ENCODE results near the gene ZNF544.

Gene ZNF544

DNA sequence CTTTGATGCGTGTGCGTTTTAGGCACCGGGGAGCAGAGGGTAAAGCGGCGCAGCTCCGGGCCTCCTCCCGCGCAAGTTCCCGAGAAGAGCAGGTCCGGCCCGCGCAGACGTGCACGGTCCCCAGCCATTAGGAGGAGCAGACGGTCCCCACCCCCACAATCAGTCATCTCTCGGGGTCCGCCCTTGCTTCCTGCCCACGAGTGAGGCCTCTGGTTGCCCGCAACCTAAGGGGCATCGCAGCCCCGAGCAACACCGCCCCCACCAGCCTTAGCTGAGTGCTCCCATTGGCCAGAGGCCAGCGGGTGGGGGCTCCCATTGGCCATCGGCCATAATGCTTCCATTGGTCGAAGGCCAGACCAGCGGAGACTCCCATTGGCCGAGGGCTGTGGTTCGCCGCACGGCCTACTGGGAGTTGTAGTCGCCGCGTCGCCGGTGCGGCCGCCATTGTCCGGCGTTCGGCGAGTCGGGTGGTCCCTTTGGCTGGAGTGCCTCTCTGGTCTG is 49.9 kb downstream of the ZNF544 start, which contains the start of gene ZNF8:
Gene ZNF8 (plus strand): TSS at position 415 of the 501 bp plus-strand sequence. CDS start 127 bp downstream, outside the sequence.
- peak; percentile 98 for DNase-seq (ENCODE audit: low spot score)

DNA sequence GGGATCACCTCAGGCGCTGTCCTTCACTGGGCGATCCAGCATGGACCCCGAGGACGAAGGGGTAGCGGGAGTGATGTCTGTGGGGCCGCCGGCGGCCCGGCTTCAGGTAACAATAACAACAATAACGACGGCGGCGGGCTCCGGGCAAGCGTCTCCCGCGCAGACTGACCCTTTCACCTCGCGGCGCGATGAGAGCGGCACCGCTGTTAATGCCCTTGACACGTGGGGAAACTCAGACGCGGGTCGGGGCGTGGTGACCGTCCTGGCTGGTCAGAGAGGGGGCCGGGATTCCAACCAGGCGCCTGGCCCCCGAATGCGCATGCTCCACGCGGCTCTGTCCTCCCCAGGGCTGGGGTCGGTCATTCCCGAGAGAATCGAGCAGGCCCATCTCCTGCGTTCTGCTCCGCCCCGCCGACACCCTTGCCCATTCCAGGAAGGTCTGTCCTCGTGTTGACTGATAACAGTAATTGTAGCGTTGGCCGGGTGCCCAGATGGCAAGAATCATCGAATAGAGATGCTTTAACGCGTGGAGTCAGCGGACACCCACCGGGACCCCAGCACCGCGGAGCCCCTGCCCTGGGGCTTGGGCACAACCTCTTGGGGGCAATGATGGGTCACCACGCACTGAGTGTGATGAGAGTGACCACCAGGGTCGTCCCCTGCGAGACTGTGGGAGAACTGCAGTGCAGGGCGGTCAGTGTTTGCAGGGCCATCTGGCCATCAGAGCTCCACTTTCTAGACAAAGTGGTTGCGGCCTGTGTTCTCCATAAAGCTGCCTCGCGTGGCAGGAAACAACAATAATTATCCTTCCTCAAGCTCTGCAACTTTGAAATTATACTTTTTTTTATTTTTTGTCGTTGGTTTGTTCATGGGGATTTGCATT is 50.6 kb downstream of the ZNF544 start:
- TF ChIP-seq, protein P1, sequence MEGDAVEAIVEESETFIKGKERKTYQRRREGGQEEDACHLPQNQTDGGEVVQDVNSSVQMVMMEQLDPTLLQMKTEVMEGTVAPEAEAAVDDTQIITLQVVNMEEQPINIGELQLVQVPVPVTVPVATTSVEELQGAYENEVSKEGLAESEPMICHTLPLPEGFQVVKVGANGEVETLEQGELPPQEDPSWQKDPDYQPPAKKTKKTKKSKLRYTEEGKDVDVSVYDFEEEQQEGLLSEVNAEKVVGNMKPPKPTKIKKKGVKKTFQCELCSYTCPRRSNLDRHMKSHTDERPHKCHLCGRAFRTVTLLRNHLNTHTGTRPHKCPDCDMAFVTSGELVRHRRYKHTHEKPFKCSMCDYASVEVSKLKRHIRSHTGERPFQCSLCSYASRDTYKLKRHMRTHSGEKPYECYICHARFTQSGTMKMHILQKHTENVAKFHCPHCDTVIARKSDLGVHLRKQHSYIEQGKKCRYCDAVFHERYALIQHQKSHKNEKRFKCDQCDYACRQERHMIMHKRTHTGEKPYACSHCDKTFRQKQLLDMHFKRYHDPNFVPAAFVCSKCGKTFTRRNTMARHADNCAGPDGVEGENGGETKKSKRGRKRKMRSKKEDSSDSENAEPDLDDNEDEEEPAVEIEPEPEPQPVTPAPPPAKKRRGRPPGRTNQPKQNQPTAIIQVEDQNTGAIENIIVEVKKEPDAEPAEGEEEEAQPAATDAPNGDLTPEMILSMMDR (IDR thresholded peaks at IDR 0.05; ENCODE audit: extremely low read depth, insufficient read depth, missing control alignments) = no peak
- in situ Hi-C loops (cut with MboI; ENCODE audit: low pct_unique_long_range_greater_than_20kb, low sequenced_read_pairs, unreplicated experiment) = no loop called here
- DNase-seq (ENCODE audit: low spot score) = peak; percentile 39

More for the DNA sequence above, 49.9 kb downstream of the ZNF544 start, which contains the start of gene ZNF8:
- TF ChIP-seq, protein P1 (IDR thresholded peaks at IDR 0.05; ENCODE audit: extremely low read depth, insufficient read depth, missing control alignments) = no peak
- in situ Hi-C loops (cut with MboI; ENCODE audit: low pct_unique_long_range_greater_than_20kb, low sequenced_read_pairs, unreplicated experiment) = no loop called here

DNA sequence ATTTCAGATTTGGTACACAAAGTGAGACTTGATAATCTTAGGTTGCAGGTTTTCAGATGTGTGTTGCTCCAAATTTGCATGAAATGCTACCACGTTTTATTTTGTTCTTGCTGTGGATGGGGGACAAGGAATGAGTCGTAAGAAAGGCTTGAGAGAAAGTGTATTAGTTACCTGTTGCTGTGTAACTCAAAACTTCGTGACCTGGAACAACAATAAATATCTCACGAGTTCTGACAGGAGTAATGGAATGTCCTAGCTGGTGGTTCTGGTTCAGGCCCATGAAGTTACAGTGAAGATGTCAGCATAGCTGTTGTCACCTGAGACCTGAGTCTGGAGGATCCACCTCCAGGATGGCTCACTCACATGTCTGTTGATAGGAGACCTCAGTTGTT is 51.2 kb downstream of the ZNF544 start:
- TF ChIP-seq, protein P1 (IDR thresholded peaks at IDR 0.05; ENCODE audit: extremely low read depth, insufficient read depth, missing control alignments) = no peak
- in situ Hi-C loops (cut with MboI; ENCODE audit: low pct_unique_long_range_greater_than_20kb, low sequenced_read_pairs, unreplicated experiment) = no loop called here
- DNase-seq (ENCODE audit: low spot score) = no peak

DNA sequence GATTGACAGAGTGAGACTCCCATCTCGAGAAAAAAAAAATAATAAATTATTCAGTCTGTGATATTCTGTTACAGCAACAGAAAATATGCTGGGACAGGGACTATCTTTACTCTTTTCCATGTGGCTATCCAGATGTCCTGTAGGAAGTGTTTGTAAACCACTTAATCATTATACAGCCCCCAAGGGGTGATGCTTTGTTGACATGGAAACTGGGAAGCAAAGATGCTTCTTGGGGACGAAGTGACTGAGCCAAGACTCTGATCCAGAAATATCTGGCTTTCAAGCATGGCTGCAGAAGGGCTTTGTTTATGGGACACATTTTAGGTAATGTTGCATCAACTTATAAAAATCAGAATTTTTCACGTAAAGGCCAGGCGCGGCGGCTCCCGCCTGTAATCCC is 55.5 kb downstream of the ZNF544 start:
- in situ Hi-C loops (cut with MboI; ENCODE audit: low pct_unique_long_range_greater_than_20kb, low sequenced_read_pairs, unreplicated experiment) = no loop called here
- DNase-seq (ENCODE audit: low spot score) = no peak
- TF ChIP-seq, protein P1 (IDR thresholded peaks at IDR 0.05; ENCODE audit: extremely low read depth, insufficient read depth, missing control alignments) = no peak

GRCh38 chr19:58291943-58292342 is 63.2 kb downstream of the ZNF544 start:
- no peak for DNase-seq (ENCODE audit: low spot score)
- TF ChIP-seq, protein P1 (IDR thresholded peaks at IDR 0.05; ENCODE audit: extremely low read depth, insufficient read depth, missing control alignments) = no peak
- in situ Hi-C loops (cut with MboI; ENCODE audit: low pct_unique_long_range_greater_than_20kb, low sequenced_read_pairs, unreplicated experiment) = no loop called here

DNA sequence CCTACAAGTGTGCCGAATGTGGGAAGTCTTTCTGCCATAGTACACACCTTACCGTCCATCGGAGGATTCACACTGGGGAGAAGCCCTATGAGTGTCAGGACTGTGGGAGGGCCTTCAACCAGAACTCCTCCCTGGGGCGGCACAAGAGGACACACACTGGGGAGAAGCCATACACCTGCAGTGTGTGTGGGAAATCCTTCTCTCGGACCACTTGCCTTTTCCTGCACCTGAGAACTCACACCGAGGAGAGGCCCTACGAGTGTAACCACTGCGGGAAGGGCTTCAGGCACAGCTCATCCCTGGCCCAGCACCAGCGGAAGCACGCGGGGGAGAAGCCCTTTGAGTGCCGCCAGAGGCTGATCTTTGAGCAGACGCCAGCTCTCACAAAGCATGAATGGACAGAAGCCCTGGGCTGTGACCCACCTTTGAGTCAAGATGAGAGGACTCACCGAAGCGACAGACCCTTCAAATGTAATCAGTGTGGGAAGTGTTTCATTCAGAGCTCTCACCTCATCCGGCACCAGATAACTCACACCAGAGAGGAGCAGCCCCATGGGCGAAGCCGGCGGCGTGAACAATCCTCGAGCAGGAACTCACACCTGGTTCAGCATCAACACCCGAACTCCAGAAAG is 66.1 kb downstream of the ZNF544 start:
- in situ Hi-C loops (cut with MboI; ENCODE audit: low pct_unique_long_range_greater_than_20kb, low sequenced_read_pairs, unreplicated experiment) = no loop called here
- DNase-seq (ENCODE audit: low spot score) = no peak
- TF ChIP-seq, protein P1 (IDR thresholded peaks at IDR 0.05; ENCODE audit: extremely low read depth, insufficient read depth, missing control alignments) = no peak
